ENCODE measurements around the gene ZBTB20. TPM values are rescaled to one million over a fixed set of nuclear protein-coding genes. Genes with fewer than 3 reads are reported as not detected.

Gene ZBTB20
- total and polyA plus RNA-seq, 2 experiments from 2014 or later: 15.7 to 37.3 TPM

DNA sequence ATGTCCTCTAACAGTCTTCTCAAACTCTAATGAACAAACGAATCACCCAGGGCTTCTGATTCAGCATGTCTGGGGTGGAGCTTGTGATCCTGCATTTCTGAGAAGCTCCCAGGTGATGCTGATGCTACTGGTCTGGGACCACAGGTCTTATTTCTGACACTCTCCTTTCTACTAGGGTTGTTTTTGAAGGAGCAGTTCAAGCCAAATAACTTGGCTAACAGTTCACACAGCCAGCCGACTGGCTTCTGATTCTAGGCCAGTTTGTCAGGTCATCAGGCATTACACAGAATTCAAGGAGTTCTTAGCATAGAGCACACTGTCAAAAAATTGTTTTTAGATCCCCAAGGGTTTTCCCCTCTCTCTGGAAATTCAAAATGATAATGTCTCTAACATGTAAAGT is 752.5 kb downstream of the ZBTB20 start:
- H3K36me3 ChIP-seq: no peaks in the 10 kb centered on the region
- peaks cover 9% of the 10 kb centered on the region for H3K4me1 ChIP-seq (ENCODE audit: low read depth)
- no peak for TF ChIP-seq CTCF (IDR thresholded peaks at IDR 0.05; ENCODE audit: low read depth, low read length)
- H3K4me3 ChIP-seq: no peak overlapping the region
- no peaks in the 10 kb centered on the region for H3K27me3 ChIP-seq
- H3K27ac ChIP-seq: no peak overlapping the region
- H3K9me3 ChIP-seq (ENCODE audit: low read depth): no peaks in the 10 kb centered on the region
- DNase-seq (ENCODE audit: low read depth in 1 of 2, low spot score in 1 of 2): no peak

GRCh38 chr3:114393367-114394072 is 753.6 kb downstream of the ZBTB20 start:
- no peak for DNase-seq (ENCODE audit: low read depth in 1 of 2, low spot score in 1 of 2)
- TF ChIP-seq CTCF (IDR thresholded peaks at IDR 0.05; ENCODE audit: low read depth, low read length): no peak
- no peaks in the 10 kb centered on the region for H3K36me3 ChIP-seq

DNA sequence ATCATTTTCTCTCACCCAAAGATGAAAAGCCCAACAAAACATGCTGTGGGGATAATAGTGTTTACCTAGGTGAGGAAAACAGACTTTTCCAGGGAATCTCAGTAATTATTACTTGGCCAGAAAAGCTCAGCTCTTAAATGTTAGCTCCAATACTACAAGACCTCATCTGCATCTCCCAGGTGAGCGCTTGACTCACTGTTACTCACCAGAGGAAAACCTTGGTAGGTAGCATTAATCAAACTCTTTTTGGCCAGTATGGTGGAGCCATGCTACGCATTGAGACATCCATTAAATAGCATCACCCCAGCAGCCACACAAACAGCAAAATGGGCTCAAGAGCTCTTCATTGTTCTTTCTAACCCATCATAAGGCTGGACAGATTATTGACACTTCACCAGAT is 754.3 kb downstream of the ZBTB20 start:
- DNase-seq (ENCODE audit: low read depth in 1 of 2, low spot score in 1 of 2): no peak
- Histone ChIP-seq H3K27ac (no peak overlapping the region), H3K9me3 (ENCODE audit: low read depth) (no peaks in the 10 kb centered on the region), H3K4me1 (ENCODE audit: low read depth) (no peaks in the 10 kb centered on the region), H3K36me3 (peaks cover 6% of the 10 kb centered on the region), H3K27me3 (no peaks in the 10 kb centered on the region), H3K4me3 (no peak overlapping the region)
- TF ChIP-seq CTCF (IDR thresholded peaks at IDR 0.05; ENCODE audit: low read depth, low read length): no peak

More at GRCh38 chr3:114393367-114394072, 753.6 kb downstream of the ZBTB20 start:
- no peaks in the 10 kb centered on the region for H3K4me1 ChIP-seq (ENCODE audit: low read depth)
- no peak overlapping the region for H3K4me3 ChIP-seq
- H3K27me3 ChIP-seq: no peaks in the 10 kb centered on the region
- no peaks in the 10 kb centered on the region for H3K9me3 ChIP-seq (ENCODE audit: low read depth)
- no peak overlapping the region for H3K27ac ChIP-seq

GRCh38 chr3:114389156-114389555 is 757.9 kb downstream of the ZBTB20 start:
- Histone ChIP-seq H3K4me3 (no peak overlapping the region), H3K27ac (no peak overlapping the region), H3K9me3 (ENCODE audit: low read depth) (no peaks in the 10 kb centered on the region), H3K4me1 (ENCODE audit: low read depth) (peaks cover 1% of the 10 kb centered on the region), H3K27me3 (no peaks in the 10 kb centered on the region), H3K36me3 (peaks cover 6% of the 10 kb centered on the region)
- DNase-seq (ENCODE audit: low read depth in 1 of 2, low spot score in 1 of 2): no peak
- TF ChIP-seq CTCF (IDR thresholded peaks at IDR 0.05; ENCODE audit: low read depth, low read length): no peak

DNA sequence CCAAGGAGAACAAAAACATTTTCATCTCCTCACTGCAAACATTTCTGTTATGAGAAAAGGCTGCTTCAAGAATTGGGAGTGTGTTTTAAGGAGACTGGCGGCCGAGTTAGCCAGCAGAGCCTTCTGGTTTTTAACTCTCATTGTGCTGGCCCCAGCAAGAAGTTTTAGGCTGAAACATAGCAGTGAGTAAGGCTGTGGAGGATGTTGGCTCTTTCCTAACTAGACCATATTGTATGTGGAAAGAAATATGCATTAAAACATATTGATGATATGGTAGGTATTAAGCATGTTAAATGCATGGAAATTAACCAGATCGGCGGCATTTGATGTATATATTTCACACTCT is 762.6 kb downstream of the ZBTB20 start:
- no peak for DNase-seq (ENCODE audit: low read depth in 1 of 2, low spot score in 1 of 2)
- H3K9me3 ChIP-seq (ENCODE audit: low read depth): no peaks in the 10 kb centered on the region
- H3K27me3 ChIP-seq: no peaks in the 10 kb centered on the region
- TF ChIP-seq CTCF (IDR thresholded peaks at IDR 0.05; ENCODE audit: low read depth, low read length): no peak
- H3K4me1 ChIP-seq (ENCODE audit: low read depth): peaks cover 17% of the 10 kb centered on the region
- peak overlapping the region; percentile 58 for H3K27ac ChIP-seq
- no peak overlapping the region for H3K4me3 ChIP-seq
- H3K36me3 ChIP-seq: peaks cover 11% of the 10 kb centered on the region
